Neural crest cell (in vitro differentiated cells): ENCODE measurements around the gene ELL. TPM values are rescaled to one million over a fixed set of nuclear protein-coding genes. Genes with fewer than 3 reads are reported as not detected.

ENCODE experiments used
- DNase-seq: peaks from one replicate; pipeline ENCODE4 v3.0.0; 2021; ENCODE audit warnings: low read depth, mixed read lengths, low spot score
- H3K27ac Mint-ChIP-seq: one replicate; pipeline ENCODE4 v1.8.0; 2021; ENCODE audit warnings: mild to moderate bottlenecking, mixed read lengths; ENCODE audit not compliant: unreplicated experiment
- H3K27me3 Mint-ChIP-seq: 2 replicates; pipeline ENCODE4 v1.8.0; 2021; ENCODE audit warnings: low read depth, mild to moderate bottlenecking, mixed read lengths
- H3K36me3 Mint-ChIP-seq: 2 replicates; pipeline ENCODE4 v1.8.0; 2021; ENCODE audit warnings: low read depth, mild to moderate bottlenecking, mixed read lengths
- H3K4me1 Mint-ChIP-seq: 2 replicates; pipeline ENCODE4 v1.8.0; 2021; ENCODE audit warnings: mixed read lengths
- H3K4me3 Mint-ChIP-seq: one replicate; pipeline ENCODE4 v1.8.0; 2021; ENCODE audit warnings: mild to moderate bottlenecking, mixed read lengths
- H3K9me3 Mint-ChIP-seq: 2 replicates; pipeline ENCODE4 v1.8.0; 2021; ENCODE audit warnings: mixed read lengths
- total RNA-seq: library from RNA; stranded (reverse); gene quantifications from 2 replicates; pipeline ENCODE4 v1.2.1, GENCODE V29; 2021
- TF ChIP-seq, protein P1 (sequence below): fragments of 200-600 bp; sonication (generic); conservative IDR thresholded peaks from 2 replicates; pipeline ENCODE4 v1.5.0; 2021; ENCODE audit warnings: antibody characterized with exemption, mild to moderate bottlenecking

The ELL gene
- total RNA-seq, 1 donor from 2014 or later = 11.1 TPM

- Mint-ChIP-seq H3K4me3 (no peak overlapping the region), H3K27me3 (peaks cover 2% of the 10 kb centered on the region), H3K36me3 (no peaks in the 10 kb centered on the region), H3K27ac (no peak overlapping the region), H3K4me1 (peaks cover 26% of the 10 kb centered on the region), H3K9me3 (no peaks in the 10 kb centered on the region)
- TF ChIP-seq, protein P1, sequence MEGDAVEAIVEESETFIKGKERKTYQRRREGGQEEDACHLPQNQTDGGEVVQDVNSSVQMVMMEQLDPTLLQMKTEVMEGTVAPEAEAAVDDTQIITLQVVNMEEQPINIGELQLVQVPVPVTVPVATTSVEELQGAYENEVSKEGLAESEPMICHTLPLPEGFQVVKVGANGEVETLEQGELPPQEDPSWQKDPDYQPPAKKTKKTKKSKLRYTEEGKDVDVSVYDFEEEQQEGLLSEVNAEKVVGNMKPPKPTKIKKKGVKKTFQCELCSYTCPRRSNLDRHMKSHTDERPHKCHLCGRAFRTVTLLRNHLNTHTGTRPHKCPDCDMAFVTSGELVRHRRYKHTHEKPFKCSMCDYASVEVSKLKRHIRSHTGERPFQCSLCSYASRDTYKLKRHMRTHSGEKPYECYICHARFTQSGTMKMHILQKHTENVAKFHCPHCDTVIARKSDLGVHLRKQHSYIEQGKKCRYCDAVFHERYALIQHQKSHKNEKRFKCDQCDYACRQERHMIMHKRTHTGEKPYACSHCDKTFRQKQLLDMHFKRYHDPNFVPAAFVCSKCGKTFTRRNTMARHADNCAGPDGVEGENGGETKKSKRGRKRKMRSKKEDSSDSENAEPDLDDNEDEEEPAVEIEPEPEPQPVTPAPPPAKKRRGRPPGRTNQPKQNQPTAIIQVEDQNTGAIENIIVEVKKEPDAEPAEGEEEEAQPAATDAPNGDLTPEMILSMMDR = no peak
- no peak for DNase-seq
Measured at GRCh38 chr19:18427080-18427742, 94.7 kb downstream of the ELL start.

- no peak for DNase-seq
- H3K36me3 Mint-ChIP-seq = no peaks in the 10 kb centered on the region
- peaks cover 2% of the 10 kb centered on the region for H3K27me3 Mint-ChIP-seq
- H3K4me3 Mint-ChIP-seq = peak overlapping the region; percentile 58
- peaks cover 24% of the 10 kb centered on the region for H3K4me1 Mint-ChIP-seq
- no peak overlapping the region for H3K27ac Mint-ChIP-seq
- H3K9me3 Mint-ChIP-seq = no peaks in the 10 kb centered on the region
- TF ChIP-seq, protein P1 = no peak
Measured at GRCh38 chr19:18426416-18426767, 95.5 kb downstream of the ELL start.

DNA sequence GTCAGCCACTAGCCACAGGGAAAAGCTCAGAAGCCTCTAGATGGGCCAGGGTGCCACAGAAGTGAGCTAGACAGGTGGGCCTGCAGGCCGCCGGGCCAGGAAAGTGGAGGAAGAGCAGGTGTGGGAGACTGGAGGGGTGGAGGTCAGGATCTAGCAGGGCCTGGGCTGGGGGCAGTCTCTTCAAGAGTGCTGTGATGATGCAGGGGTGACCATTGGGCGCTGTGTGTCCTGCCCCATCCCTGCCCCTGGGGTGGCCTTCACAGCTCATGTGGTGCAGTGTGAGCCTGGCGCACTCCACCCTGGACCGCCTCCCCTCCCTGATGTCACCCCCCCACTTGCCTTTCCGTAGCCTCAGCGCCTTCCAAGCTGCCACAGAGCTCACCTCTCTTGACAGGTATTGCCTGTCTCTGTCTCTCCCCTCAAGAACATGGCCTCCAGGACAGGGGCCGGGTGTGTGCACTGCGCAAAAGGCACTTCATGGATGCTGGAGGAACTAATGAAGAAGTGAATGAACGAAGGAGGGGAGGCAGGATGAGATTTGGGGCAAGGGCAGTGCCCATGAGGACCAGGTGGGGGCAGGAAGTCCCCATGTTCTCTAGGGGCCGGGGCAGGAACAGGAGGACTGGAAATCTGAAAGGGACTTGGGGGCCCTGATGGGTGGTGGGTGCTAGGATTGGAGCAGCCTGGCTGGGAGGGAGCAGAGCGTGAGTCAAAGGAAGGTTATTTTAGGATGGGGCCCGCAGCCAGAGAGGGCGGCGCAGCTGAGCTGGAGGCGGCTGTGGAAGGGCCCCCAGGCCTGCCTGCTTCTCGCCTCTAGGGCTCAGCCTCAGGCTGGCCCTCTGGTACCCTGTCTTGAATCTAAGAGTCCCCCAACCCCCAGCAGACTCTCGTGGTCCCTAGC lies 96.1 kb downstream of the ELL start:
- DNase-seq = no peak
- Mint-ChIP-seq H3K4me1 (peaks cover 24% of the 10 kb centered on the region), H3K27me3 (peaks cover 4% of the 10 kb centered on the region), H3K9me3 (no peaks in the 10 kb centered on the region), H3K4me3 (peak overlapping the region; percentile 58), H3K36me3 (no peaks in the 10 kb centered on the region), H3K27ac (no peak overlapping the region)
- TF ChIP-seq, protein P1 = no peak

- Mint-ChIP-seq H3K36me3 (no peaks in the 10 kb centered on the region), H3K27me3 (peaks cover 12% of the 10 kb centered on the region), H3K27ac (no peak overlapping the region), H3K4me3 (no peak overlapping the region), H3K4me1 (peaks cover 24% of the 10 kb centered on the region), H3K9me3 (no peaks in the 10 kb centered on the region)
- no peak for DNase-seq
- TF ChIP-seq, protein P1 = no peak
Measured at GRCh38 chr19:18424890-18425514, 96.9 kb downstream of the ELL start.

GRCh38 chr19:18424122-18424889 lies 97.6 kb downstream of the ELL start:
- H3K4me1 Mint-ChIP-seq = peaks cover 24% of the 10 kb centered on the region
- no peak overlapping the region for H3K27ac Mint-ChIP-seq
- no peaks in the 10 kb centered on the region for H3K9me3 Mint-ChIP-seq

More at GRCh38 chr19:18424122-18424889, 97.6 kb downstream of the ELL start:
- DNase-seq = no peak
- Mint-ChIP-seq H3K4me3 (peak overlapping the region; percentile 57), H3K36me3 (no peaks in the 10 kb centered on the region), H3K27me3 (peaks cover 12% of the 10 kb centered on the region)
- TF ChIP-seq, protein P1 = no peak
